Parathyroid adenoma (tissue), 2 donors: ENCODE measurements around the gene CSMD2.

Source experiments
- H2AFZ ChIP-seq: fragments of 300-600 bp; sonication (generic); one replicate; pipeline ENCODE4 v1.7.0; 2017; ENCODE audit warnings: antibody characterized with exemption, mild to moderate bottlenecking
- H3K27ac ChIP-seq: fragments of 300-600 bp; sonication (generic); one replicate; pipeline ENCODE4 v1.7.0; 2017
- H3K27me3 ChIP-seq: fragments of 300-600 bp; sonication (generic); one replicate; pipeline ENCODE4 v1.7.0; 2017; ENCODE audit warnings: low read length; ENCODE audit not compliant: control insufficient read depth, insufficient read depth
- H3K36me3 ChIP-seq: fragments of 300-600 bp; sonication (generic); one replicate; pipeline ENCODE4 v1.7.0; 2017; ENCODE audit warnings: low read length; ENCODE audit not compliant: control insufficient read depth, insufficient read depth
- H3K4me1 ChIP-seq: fragments of 300-600 bp; sonication (generic); one replicate; pipeline ENCODE4 v1.7.0; 2017; ENCODE audit warnings: control low read depth
- H3K4me2 ChIP-seq: fragments of 300-600 bp; sonication (generic); one replicate; pipeline ENCODE4 v1.7.0; 2017; ENCODE audit warnings: low read length
- H3K4me3 ChIP-seq: fragments of 300-600 bp; sonication (generic); one replicate; pipeline ENCODE4 v1.7.0; 2017; ENCODE audit warnings: low read depth, low read length
- H3K79me2 ChIP-seq: fragments of 300-600 bp; sonication (generic); one replicate; pipeline ENCODE4 v1.7.0; 2017; ENCODE audit warnings: control low read depth
- H3K9ac ChIP-seq: fragments of 300-600 bp; sonication (generic); one replicate; pipeline ENCODE4 v1.7.0; 2017; ENCODE audit warnings: mild to moderate bottlenecking
- H3K9me3 ChIP-seq: fragments of 300-600 bp; sonication (generic); one replicate; pipeline ENCODE4 v1.7.0; 2017; ENCODE audit warnings: low read length; ENCODE audit not compliant: control insufficient read depth
- CTCF ChIP-seq: fragments of 300-600 bp; sonication (generic); IDR thresholded peaks from one replicate; pipeline ENCODE4 v1.7.0; 2017; ENCODE audit warnings: antibody characterized with exemption, mild to moderate bottlenecking
- donor health status: primary hyperparathyroidism.

CSMD2 gene

DNA sequence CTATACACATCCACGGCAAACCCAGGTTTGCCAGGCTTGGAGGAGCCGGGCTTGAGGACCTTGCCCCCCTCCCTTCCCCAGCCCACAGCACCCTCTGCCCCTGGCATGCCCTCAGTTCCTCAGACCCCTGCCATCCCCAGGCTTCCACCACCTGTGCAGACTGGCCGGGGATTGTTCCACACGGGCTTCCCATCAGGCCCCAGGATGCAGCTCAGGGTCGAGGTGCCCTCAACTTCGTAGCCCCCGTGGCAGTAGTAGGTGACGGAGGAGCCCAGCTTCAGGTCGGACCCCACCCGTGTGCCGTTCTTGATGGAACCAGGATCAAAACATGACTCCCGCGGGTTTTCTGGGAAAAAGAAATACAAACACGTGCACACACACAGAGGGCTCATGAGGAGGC, 528.8 kb downstream of the CSMD2 start:
- H3K4me2 ChIP-seq, result no peak overlapping the region
- H3K27me3 ChIP-seq, result no peaks in the 10 kb centered on the region
- no peaks in the 10 kb centered on the region for H3K36me3 ChIP-seq
- no peak overlapping the region for H3K27ac ChIP-seq
- no peak overlapping the region for H2AFZ ChIP-seq
- no peak overlapping the region for H3K9ac ChIP-seq
- no peaks in the 10 kb centered on the region for H3K9me3 ChIP-seq
- no peak overlapping the region for H3K4me3 ChIP-seq
- no peak for TF ChIP-seq CTCF
- no peaks in the 10 kb centered on the region for H3K4me1 ChIP-seq
- no peaks in the 10 kb centered on the region for H3K79me2 ChIP-seq

GRCh38 chr1:33635336-33636012, 529.6 kb downstream of the CSMD2 start:
- Histone ChIP-seq H3K36me3 (no peaks in the 10 kb centered on the region), H3K79me2 (no peaks in the 10 kb centered on the region), H3K9ac (no peak overlapping the region), H3K4me2 (no peak overlapping the region), H3K27ac (no peak overlapping the region), H3K9me3 (no peaks in the 10 kb centered on the region), H2AFZ (no peak overlapping the region), H3K4me3 (no peak overlapping the region), H3K27me3 (no peaks in the 10 kb centered on the region), H3K4me1 (no peaks in the 10 kb centered on the region)
- TF ChIP-seq CTCF, result no peak

- Histone ChIP-seq H3K79me2 (no peaks in the 10 kb centered on the region), H3K27ac (no peak overlapping the region), H3K4me3 (no peak overlapping the region), H3K27me3 (no peaks in the 10 kb centered on the region), H3K4me1 (no peaks in the 10 kb centered on the region), H3K36me3 (no peaks in the 10 kb centered on the region), H3K4me2 (no peak overlapping the region), H2AFZ (no peak overlapping the region), H3K9me3 (no peaks in the 10 kb centered on the region), H3K9ac (no peak overlapping the region)
- peak; percentile 38 for TF ChIP-seq CTCF
These were observed 530.2 kb downstream of the CSMD2 start for GRCh38 chr1:33634806-33635205.

GRCh38 chr1:33634143-33634542, 530.9 kb downstream of the CSMD2 start:
- H3K9ac ChIP-seq, result no peak overlapping the region
- no peaks in the 10 kb centered on the region for H3K36me3 ChIP-seq
- no peak overlapping the region for H3K4me3 ChIP-seq
- H3K9me3 ChIP-seq, result no peaks in the 10 kb centered on the region
- H2AFZ ChIP-seq, result no peak overlapping the region
- no peaks in the 10 kb centered on the region for H3K79me2 ChIP-seq
- no peaks in the 10 kb centered on the region for H3K27me3 ChIP-seq
- no peak overlapping the region for H3K4me2 ChIP-seq
- TF ChIP-seq CTCF, result no peak
- no peaks in the 10 kb centered on the region for H3K4me1 ChIP-seq
- no peak overlapping the region for H3K27ac ChIP-seq
